Endodermal cell (in vitro differentiated cells): Measurements from ENCODE around the gene SMARCA2. TPM values are rescaled to one million over a fixed set of nuclear protein-coding genes. Genes with fewer than 3 reads are reported as not detected.

ENCODE experiments used
- DNase-seq: peaks from one replicate; pipeline ENCODE4 v3.0.0-alpha.2; 2017
- H3K27ac ChIP-seq: 2 replicates; pipeline ENCODE4 v1.5.1; 2013; ENCODE audit warnings: mild to moderate bottlenecking, low read depth, low read length, moderate library complexity
- H3K27me3 ChIP-seq: 2 replicates; pipeline ENCODE4 v1.6.1; 2013; ENCODE audit warnings: mild to moderate bottlenecking, low read length, moderate library complexity; ENCODE audit not compliant: insufficient read depth, control insufficient read depth, poor library complexity, severe bottlenecking
- H3K36me3 ChIP-seq: 2 replicates; pipeline ENCODE4 v1.7.0; 2013; ENCODE audit warnings: mild to moderate bottlenecking, low read length, moderate library complexity; ENCODE audit not compliant: control insufficient read depth, insufficient read depth
- H3K4me1 ChIP-seq: one replicate; pipeline ENCODE4 v1.7.0; 2013; ENCODE audit warnings: low read length; ENCODE audit not compliant: control insufficient read depth, insufficient read depth
- H3K4me3 ChIP-seq: 2 replicates; pipeline ENCODE4 v1.5.1; 2013; ENCODE audit warnings: mild to moderate bottlenecking, low read length, moderate library complexity
- H3K9ac ChIP-seq: 2 replicates; pipeline ENCODE4 v1.6.1; 2013; ENCODE audit warnings: mild to moderate bottlenecking, low read length, moderate library complexity; ENCODE audit not compliant: poor library complexity, severe bottlenecking; ENCODE audit errors: extremely low read depth
- H3K9me3 ChIP-seq: 2 replicates; pipeline ENCODE4 v1.6.1; 2013; ENCODE audit warnings: mild to moderate bottlenecking, low read length, moderate library complexity; ENCODE audit not compliant: control insufficient read depth
- H3K27ac Mint-ChIP-seq: 2 replicates; pipeline ENCODE4 v1.8.0; 2020; ENCODE audit warnings: mixed read lengths
- H3K27me3 Mint-ChIP-seq: 2 replicates; pipeline ENCODE4 v1.8.0; 2021; ENCODE audit warnings: mild to moderate bottlenecking, mixed read lengths; ENCODE audit not compliant: insufficient read depth
- H3K36me3 Mint-ChIP-seq: 2 replicates; pipeline ENCODE4 v1.8.0; 2020; ENCODE audit warnings: low read depth, mixed read lengths
- H3K4me1 Mint-ChIP-seq: 2 replicates; pipeline ENCODE4 v1.8.0; 2020; ENCODE audit warnings: mixed read lengths
- H3K4me3 Mint-ChIP-seq: 2 replicates; pipeline ENCODE4 v1.8.0; 2020; ENCODE audit warnings: mild to moderate bottlenecking, moderate library complexity, mixed read lengths
- H3K9me3 Mint-ChIP-seq: 2 replicates; pipeline ENCODE4 v1.8.0; 2020; ENCODE audit warnings: mild to moderate bottlenecking, mixed read lengths
- CTCF ChIP-seq: fragments of 200-600 bp; sonication (generic); conservative IDR thresholded peaks from 2 replicates; pipeline ENCODE4 v1.5.0; 2021; ENCODE audit warnings: antibody characterized with exemption, mild to moderate bottlenecking
- WGBS, 2 experiments: methylation state at CpG; one replicate each; pipeline versions ENCODE4 v1.1.5 to v1.1.7; 2013; ENCODE audit warnings: missing lambda C conversion rate in 2 of 2, mixed read lengths in 1 of 2; ENCODE audit not compliant: insufficient coverage in 1 of 2, insufficient read length in 1 of 2; 5-methylcytosine and 5-hydroxymethylcytosine counted together
- total RNA-seq, 2 donors: library from RNA; stranded (reverse); fragmentation: NEBNext Ultra II Directional in 1 of 2; extraction: Animal tissue kit (Norgen Biotek cat#: 25700) in 1 of 2; gene quantifications; 2 replicates in 1 of 2; 3 replicates in 1 of 2; pipeline ENCODE4 v1.2.1, GENCODE V29; 2021

SMARCA2 gene
- total RNA-seq, 2 donors from 2014 or later, result 2.6 to 8.6 TPM

- Histone ChIP-seq H3K36me3 (no peaks in the 10 kb centered on the region), H3K9me3 (no peaks in the 10 kb centered on the region), H3K4me3 (no peak overlapping the region), H3K4me1 (no peaks in the 10 kb centered on the region), H3K27ac (no peak overlapping the region), H3K9ac (no peak overlapping the region), H3K27me3 (no peaks in the 10 kb centered on the region)
- Mint-ChIP-seq H3K4me1 (peaks cover 9% of the 10 kb centered on the region), H3K27me3 (no peaks in the 10 kb centered on the region), H3K9me3 (no peaks in the 10 kb centered on the region), H3K4me3 (no peak overlapping the region), H3K27ac (no peak overlapping the region), H3K36me3 (no peaks in the 10 kb centered on the region)
- no peak for DNase-seq
- TF ChIP-seq CTCF, result no peak
- 85 to 100% methylated on average over 1 to 5 of the region's 5 CpGs for WGBS, 2 experiments
These were observed 21.0 kb upstream of the SMARCA2 start for GRCh38 chr9:1994180-1994579.

GRCh38 chr9:1995084-1995483 lies 20.1 kb upstream of the SMARCA2 start:
- no peak overlapping the region for H3K9ac ChIP-seq
- H3K36me3 ChIP-seq, result no peaks in the 10 kb centered on the region
- no peaks in the 10 kb centered on the region for H3K9me3 Mint-ChIP-seq
- H3K4me1 ChIP-seq, result no peaks in the 10 kb centered on the region
- H3K36me3 Mint-ChIP-seq, result no peaks in the 10 kb centered on the region
- no peak for DNase-seq
- no peak overlapping the region for H3K4me3 Mint-ChIP-seq
- no peaks in the 10 kb centered on the region for H3K27me3 ChIP-seq
- no peaks in the 10 kb centered on the region for H3K9me3 ChIP-seq
- no peak overlapping the region for H3K27ac ChIP-seq
- no peak overlapping the region for H3K27ac Mint-ChIP-seq
- 53 to 86% methylated on average over 1 of the region's 1 CpG for WGBS, 2 experiments
- TF ChIP-seq CTCF, result no peak
- H3K4me1 Mint-ChIP-seq, result peaks cover 9% of the 10 kb centered on the region
- H3K27me3 Mint-ChIP-seq, result no peaks in the 10 kb centered on the region
- H3K4me3 ChIP-seq, result no peak overlapping the region

GRCh38 chr9:1996156-1996555 lies 19.0 kb upstream of the SMARCA2 start:
- Histone ChIP-seq H3K9ac (no peak overlapping the region), H3K4me3 (no peak overlapping the region), H3K9me3 (no peaks in the 10 kb centered on the region), H3K4me1 (no peaks in the 10 kb centered on the region), H3K27me3 (no peaks in the 10 kb centered on the region), H3K36me3 (no peaks in the 10 kb centered on the region), H3K27ac (no peak overlapping the region)
- no peaks in the 10 kb centered on the region for H3K9me3 Mint-ChIP-seq
- H3K4me1 Mint-ChIP-seq, result peaks cover 6% of the 10 kb centered on the region
- DNase-seq, result no peak
- no peak for TF ChIP-seq CTCF
- no peak overlapping the region for H3K27ac Mint-ChIP-seq
- H3K27me3 Mint-ChIP-seq, result peaks cover 2% of the 10 kb centered on the region
- 91 to 92% methylated on average over 6 of the region's 6 CpGs for WGBS, 2 experiments
- no peak overlapping the region for H3K4me3 Mint-ChIP-seq
- no peaks in the 10 kb centered on the region for H3K36me3 Mint-ChIP-seq
